HG03442 (cell line): ENCODE results near the gene HCK.

Experiments
- ATAC-seq: cut with Tn5 transposase; IDR thresholded peaks from one replicate; pipeline ENCODE4 v1.9.1; 2021; ENCODE audit warnings: mild to moderate bottlenecking, moderate library complexity; ENCODE audit not compliant: unreplicated experiment

HCK gene

GRCh38 chr20:32124916-32125454 lies 72.9 kb downstream of the HCK start:
- no peak for ATAC-seq

DNA sequence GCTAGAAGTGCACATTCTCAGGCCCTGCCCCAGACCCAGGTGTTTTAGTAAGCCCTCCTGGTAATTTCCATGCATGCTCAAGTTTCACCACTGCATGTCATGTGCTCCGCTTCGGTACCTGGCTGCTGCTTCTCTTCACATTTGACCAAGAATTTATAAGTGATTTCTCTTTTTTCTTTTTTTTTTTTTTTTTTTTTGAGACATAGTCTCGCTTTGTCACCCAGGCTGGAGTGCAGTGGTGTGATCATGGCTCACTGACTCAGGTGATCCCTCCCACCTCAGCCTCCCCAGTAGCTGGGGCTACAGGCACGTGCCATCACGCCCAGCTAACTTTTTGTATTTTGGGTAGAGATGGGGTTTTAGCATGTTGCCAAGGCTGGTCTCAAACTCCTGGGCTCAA lies 73.5 kb downstream of the HCK start:
- no peak for ATAC-seq

DNA sequence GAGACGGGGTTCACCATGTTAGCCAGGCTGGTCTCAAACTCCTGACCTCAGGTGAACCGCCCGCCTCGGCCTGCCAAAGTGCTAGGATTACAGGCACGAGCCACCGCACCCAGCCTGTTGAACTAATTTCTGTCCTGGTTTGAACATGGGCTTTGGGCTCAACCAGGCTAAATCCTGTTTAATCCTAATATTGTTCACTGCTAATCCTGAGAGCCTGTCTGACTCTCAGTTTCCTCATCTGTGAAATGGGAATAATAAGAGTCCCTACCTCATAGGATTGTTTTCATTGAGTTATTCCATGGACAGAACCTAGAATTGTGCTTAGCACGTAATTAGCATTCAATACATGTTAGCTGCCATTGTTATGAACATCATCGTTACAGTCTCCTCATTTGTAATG lies 74.9 kb downstream of the HCK start:
- no peak for ATAC-seq

GRCh38 chr20:32127347-32127746 lies 75.3 kb downstream of the HCK start:
- no peak for ATAC-seq

- no peak for ATAC-seq
Measured at GRCh38 chr20:32128167-32128566, 76.1 kb downstream of the HCK start.

DNA sequence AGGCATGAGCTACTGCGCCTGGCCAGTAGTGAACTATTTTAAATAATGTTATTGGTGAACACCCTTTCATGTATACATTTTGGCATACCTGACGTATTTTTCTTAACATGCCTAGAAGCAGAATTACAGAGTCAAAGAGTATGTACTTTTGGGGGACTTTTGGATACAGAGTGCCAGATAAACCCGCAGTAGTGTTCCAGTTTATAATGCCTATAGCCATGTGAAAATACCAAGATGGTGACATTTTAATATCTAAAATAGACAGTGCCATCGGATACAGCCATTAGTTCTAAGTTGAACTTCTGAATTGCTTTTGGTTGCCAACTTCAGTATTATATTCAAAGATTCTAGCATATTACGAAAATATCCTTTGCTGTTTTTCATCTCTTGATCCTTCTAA lies 77.8 kb downstream of the HCK start:
- no peak for ATAC-seq

- no peak for ATAC-seq
Measured at GRCh38 chr20:32130352-32130751, 78.3 kb downstream of the HCK start.

- no peak for ATAC-seq
Measured at GRCh38 chr20:32130965-32131364, 78.9 kb downstream of the HCK start.

GRCh38 chr20:32132911-32133549 lies 81.0 kb downstream of the HCK start:
- peak; percentile 95 for ATAC-seq

- ATAC-seq, result no peak
Measured at GRCh38 chr20:32134026-32134425, 82.0 kb downstream of the HCK start.

DNA sequence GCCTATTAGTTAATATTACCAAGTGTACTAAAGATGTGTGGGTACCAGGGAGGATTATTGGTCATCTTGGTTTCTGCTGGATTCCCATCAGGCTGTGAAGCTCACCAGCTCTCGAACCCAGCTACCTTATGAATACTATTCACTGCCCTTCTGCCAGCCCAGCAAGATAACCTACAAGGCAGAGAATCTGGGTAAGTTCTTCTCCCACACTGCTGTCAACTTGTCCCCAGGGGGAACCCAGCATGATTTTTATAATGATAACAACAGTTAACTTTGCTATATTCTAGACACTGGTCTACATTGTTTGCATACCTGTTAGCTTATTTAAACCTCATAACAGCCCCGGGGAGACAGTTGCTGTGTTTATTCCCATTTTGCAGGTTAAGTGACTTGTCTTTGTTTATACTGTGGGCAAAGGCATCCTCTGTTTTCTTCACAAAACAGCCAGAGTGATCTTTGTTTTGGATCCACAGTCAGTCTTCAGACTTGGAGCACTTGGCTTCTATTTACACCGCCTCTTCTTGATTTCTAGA lies 84.0 kb downstream of the HCK start:
- ATAC-seq, result no peak

- no peak for ATAC-seq
Measured at GRCh38 chr20:32138921-32139320, 86.9 kb downstream of the HCK start.

GRCh38 chr20:32139947-32140346 lies 87.9 kb downstream of the HCK start:
- no peak for ATAC-seq

- ATAC-seq, result no peak
Measured at GRCh38 chr20:32140603-32141002, 88.6 kb downstream of the HCK start.

DNA sequence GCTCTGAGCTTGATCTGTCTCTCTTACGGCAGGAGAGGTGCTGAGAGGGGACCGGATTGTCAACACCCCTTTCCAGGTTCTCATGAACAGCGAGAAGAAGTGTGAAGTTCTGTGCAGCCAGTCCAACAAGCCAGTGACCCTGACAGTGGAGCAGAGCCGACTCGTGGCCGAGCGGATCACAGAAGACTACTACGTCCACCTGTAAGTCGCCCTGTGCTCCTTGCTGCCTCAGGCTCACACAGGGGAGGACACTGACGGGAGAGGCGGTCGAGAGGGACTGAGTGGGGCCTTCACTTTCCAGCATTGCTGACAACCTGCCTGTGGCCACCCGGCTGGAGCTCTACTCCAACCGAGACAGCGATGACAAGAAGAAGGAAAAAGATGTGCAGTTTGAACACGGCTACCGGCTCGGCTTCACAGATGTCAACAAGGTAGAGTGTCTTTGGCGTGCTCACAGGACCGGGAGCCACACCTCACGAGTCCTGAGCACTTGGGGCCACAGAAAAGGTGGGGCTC lies 89.5 kb downstream of the HCK start:
- no peak for ATAC-seq

GRCh38 chr20:32142088-32142487 lies 90.0 kb downstream of the HCK start:
- ATAC-seq, result no peak

GRCh38 chr20:32142991-32143390 lies 90.9 kb downstream of the HCK start:
- ATAC-seq, result no peak

GRCh38 chr20:32144898-32145662 lies 93.0 kb downstream of the HCK start:
- ATAC-seq, result no peak

- ATAC-seq, result no peak
Measured at GRCh38 chr20:32149566-32150170, 97.6 kb downstream of the HCK start.

DNA sequence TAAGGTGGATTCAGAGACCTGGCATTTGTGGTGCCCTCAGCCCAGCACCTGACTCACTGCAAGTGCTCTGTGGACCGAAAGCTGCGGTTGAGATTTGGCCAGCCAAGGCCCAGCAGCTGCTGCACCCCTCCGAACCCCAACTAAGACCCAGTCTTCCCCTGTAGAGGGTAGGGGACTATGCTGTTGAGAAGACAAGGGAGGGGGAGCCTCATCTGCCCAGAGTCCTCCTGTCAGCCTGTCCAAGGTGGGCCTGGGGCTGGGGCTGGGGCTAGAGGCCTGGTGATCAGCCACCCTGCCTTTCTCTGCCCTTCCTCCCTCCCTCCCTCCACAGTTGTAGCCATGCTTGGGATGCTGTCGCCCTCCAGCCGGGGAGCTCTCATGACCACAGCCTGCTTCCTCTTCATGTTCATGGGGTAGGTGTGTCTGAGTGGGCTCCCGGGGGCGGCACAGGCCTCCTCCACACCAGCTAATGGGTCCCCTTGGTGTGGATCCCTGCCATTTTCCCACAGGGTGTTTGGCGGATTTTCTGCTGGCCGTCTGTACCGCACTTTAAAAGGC lies 98.3 kb downstream of the HCK start:
- no peak for ATAC-seq
